ENCODE results near the gene RPS6KA6.
A peak's percentile ranks its signal among the peaks of the same experiment; 100 is the strongest.

The RPS6KA6 gene

DNA sequence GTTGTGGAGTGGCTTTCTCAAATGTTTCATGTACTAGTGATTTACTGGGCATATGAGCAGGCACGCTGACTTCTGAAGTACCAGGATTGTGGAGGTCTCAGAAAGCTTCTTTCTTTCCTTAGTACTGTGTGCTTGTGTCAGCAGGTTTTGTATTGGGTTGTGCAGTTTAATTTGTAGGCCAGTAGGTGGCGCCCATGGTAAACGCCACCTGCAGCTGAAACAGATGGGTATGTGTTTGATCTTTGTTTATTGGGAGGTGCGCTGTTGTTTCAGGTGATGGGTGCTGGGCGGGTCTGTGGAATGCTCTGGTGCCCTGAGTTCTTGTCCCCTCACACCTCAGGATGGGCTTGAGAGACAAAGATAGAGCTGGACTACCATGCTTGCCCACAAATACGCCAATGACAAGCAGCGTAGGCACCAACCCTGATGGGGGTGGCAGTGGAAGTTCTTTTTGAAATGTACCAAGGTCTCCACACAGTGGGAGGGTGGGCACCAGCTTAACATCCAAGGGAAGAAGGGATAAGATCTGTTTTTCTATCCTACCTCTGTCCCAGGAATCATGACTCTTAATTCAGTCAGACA, 141.5 kb downstream of the RPS6KA6 start:
- H3K4me3 ChIP-seq (ENCODE audit: low read depth, low read length): no peak overlapping the region
- TF ChIP-seq, protein P1, sequence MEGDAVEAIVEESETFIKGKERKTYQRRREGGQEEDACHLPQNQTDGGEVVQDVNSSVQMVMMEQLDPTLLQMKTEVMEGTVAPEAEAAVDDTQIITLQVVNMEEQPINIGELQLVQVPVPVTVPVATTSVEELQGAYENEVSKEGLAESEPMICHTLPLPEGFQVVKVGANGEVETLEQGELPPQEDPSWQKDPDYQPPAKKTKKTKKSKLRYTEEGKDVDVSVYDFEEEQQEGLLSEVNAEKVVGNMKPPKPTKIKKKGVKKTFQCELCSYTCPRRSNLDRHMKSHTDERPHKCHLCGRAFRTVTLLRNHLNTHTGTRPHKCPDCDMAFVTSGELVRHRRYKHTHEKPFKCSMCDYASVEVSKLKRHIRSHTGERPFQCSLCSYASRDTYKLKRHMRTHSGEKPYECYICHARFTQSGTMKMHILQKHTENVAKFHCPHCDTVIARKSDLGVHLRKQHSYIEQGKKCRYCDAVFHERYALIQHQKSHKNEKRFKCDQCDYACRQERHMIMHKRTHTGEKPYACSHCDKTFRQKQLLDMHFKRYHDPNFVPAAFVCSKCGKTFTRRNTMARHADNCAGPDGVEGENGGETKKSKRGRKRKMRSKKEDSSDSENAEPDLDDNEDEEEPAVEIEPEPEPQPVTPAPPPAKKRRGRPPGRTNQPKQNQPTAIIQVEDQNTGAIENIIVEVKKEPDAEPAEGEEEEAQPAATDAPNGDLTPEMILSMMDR (IDR thresholded peaks at IDR 0.05; ENCODE audit: low read depth, low read length): peak; percentile 66

DNA sequence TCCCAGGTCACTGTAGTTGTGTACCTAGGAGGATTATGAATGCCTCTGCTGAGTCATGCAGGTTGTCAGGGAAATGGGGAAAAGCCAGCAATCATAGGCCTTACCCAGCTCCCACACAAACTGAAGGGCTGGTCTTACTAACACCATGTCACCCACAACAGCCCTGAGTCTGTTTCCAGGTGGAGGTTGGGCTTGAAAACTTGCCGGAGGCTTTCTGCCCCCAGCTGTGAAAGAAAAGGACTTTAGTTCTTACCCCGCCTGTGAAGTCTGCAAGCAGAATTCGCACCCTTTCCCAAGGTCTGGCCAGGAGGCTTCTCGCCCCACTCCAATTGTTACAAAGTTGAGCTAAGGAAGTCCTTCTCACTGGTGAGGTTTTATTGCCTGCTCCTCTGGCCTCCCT, 143.9 kb downstream of the RPS6KA6 start:
- TF ChIP-seq, protein P1 (IDR thresholded peaks at IDR 0.05; ENCODE audit: low read depth, low read length): no peak
- H3K4me3 ChIP-seq (ENCODE audit: low read depth, low read length): no peak overlapping the region
